ENCODE measurements around the gene ARPC5.

GRCh38 chr1:183602510-183602909 lies 33.1 kb downstream of the ARPC5 start:
- TF ChIP-seq ZFP30 (CRISPR knock-in tag; IDR thresholded peaks at IDR 0.05): no peak
- TF ChIP-seq PATZ1 (CRISPR knock-in tag; IDR thresholded peaks at IDR 0.05; ENCODE audit: borderline replicate concordance): no peak
- TF ChIP-seq OSR1 (CRISPR knock-in tag; IDR thresholded peaks at IDR 0.05): no peak
- no peak for TF ChIP-seq TCF4 (CRISPR knock-in tag; IDR thresholded peaks at IDR 0.05; ENCODE audit: borderline replicate concordance)
- no peak for TF ChIP-seq ZC3H10 (CRISPR knock-in tag; IDR thresholded peaks at IDR 0.05)
- TF ChIP-seq CREB5 (CRISPR knock-in tag; IDR thresholded peaks at IDR 0.05; ENCODE audit: low read depth): no peak
- TF ChIP-seq GLIS3 (CRISPR knock-in tag; IDR thresholded peaks at IDR 0.05): no peak
- TF ChIP-seq ZNF70 (CRISPR knock-in tag; IDR thresholded peaks at IDR 0.05): no peak

Measured in SK-N-SH treated with all-trans-retinoic acid at 6 μM for 48 hours (cell line).